NCI-H1417 treated with DMSO at 0.1 percent for 48 hours (cell line): ENCODE data around the gene TGM3.

Experiments
- DNase-seq: peaks from one replicate; lab custom pipeline; 2025; lab: John Stamatoyannopoulos, UW

TGM3 gene

GRCh38 chr20:2336471-2336870 is 40.7 kb downstream of the TGM3 start:
- DNase-seq, result no peak

DNA sequence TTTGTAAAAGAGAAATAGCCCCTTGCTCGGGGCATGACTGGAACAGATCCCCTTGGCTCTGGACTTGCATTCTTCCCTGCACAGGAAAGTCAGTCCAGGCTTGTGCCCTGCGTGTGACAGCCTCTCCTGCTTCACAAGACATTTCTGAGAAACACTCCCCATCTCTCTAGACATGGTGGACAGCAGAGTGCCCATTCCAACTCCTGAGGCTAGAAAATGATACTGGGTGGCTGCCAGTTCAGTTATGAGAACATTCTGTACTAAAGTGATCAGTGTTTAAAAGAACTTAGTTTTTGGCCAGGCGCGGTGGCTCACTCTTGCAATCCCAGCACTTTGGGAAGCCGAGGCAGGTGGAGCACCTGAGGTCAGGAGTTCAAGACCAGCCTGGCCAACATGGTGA is 41.3 kb downstream of the TGM3 start:
- no peak for DNase-seq

GRCh38 chr20:2338411-2339066 is 42.7 kb downstream of the TGM3 start:
- DNase-seq, result no peak

- DNase-seq, result no peak
Measured at GRCh38 chr20:2340136-2340535, 44.3 kb downstream of the TGM3 start.

DNA sequence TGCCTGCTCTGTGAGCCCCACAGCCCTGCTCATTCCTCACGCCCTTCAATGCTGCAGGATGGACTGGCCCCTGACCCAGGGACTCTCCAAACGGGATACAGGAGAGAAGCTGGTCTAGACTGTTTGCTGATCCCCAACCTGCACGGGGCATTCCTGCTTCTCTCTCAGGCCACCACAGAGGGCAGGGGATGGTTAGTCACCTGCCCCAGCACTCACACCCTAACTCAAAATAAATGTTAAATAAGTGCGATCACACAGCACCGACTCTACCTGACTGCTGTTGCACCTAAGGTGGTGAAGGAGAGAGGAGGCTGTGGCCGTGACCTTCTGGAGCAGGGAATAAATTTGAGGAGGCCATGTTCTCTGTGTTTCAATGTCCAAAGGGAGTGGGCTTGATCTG is 45.0 kb downstream of the TGM3 start:
- no peak for DNase-seq

DNA sequence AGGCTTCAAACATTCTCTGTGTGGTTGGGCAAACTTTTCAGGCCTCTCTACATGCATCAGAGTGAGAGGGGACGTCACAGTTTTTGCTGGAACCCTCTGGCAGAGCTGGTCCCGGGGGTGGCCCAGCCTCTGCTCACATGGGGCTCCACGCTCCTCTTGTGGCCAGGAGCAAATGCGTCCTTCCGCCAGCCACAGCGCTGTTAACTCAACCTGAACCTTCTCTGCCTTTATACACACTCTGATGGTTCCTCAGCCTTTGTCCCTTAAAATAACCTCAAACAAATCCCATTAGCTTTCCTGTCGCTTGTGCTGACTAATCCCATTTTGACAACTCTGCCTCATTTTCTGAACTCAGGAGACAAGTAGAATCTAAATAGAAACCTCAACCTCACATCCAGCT is 45.5 kb downstream of the TGM3 start:
- no peak for DNase-seq

- no peak for DNase-seq
Measured at GRCh38 chr20:2342243-2342642, 46.4 kb downstream of the TGM3 start.

DNA sequence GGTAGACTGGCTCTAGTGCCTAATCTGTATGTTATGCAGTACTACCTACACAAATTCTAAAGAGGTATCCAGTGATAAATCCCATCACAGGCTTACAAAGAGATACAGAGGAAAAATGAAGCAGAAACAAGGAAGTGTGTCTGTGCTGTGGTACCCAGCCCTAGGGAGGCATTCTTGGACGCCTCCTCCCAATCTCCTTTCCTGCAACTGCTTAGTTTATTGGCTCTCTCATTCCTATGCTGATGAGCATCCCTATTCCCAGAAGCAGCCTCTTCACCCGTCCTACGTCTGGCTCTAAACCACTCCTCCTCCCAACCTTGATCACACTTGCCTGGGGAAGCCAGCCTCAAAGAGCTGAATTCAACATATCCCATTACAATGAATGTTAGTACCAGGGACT is 50.4 kb downstream of the TGM3 start:
- no peak for DNase-seq

- no peak for DNase-seq
Measured at GRCh38 chr20:2348336-2348735, 52.5 kb downstream of the TGM3 start.

- DNase-seq, result no peak
Measured at GRCh38 chr20:2349801-2350200, 54.0 kb downstream of the TGM3 start.

GRCh38 chr20:2350606-2351005 is 54.8 kb downstream of the TGM3 start:
- no peak for DNase-seq

DNA sequence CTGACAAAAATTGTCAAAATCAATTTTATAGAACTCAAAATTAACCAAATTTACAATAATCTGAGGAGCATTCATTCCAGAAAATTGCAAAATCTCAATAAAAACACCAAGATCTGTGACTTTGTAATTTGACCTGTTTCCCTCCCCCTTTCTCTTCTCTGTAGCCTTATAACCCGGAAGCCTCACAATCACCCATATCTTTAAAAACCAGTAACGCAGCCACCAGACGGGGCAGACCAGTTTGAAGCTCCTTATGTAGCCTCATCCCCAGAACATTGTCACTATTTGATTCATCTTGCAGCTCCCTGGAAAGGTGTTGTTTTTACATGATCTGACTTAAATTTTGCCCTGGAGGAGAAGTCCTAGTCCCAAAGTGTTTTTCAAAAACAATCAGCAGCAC is 57.4 kb downstream of the TGM3 start:
- no peak for DNase-seq

DNA sequence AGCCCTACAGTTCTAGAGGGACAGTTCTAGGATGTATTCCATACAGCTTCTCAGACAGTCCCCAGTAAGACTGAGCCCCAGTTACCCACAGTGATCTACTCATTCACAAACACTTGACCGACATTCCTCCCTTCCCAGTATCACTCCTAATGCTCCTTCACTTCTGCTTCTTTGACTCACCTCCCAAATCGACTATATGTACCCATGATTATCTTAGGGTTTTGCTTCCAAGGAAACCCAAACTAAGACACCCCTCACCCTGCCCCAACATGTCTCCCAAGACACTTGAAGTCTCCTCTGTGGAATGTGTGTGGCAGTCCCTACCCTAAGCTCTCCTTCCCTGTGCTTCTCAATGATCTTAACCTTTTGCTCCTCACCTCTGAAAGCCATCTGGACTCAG is 61.3 kb downstream of the TGM3 start:
- DNase-seq, result no peak

GRCh38 chr20:2358006-2358405 is 62.2 kb downstream of the TGM3 start:
- DNase-seq, result no peak

DNA sequence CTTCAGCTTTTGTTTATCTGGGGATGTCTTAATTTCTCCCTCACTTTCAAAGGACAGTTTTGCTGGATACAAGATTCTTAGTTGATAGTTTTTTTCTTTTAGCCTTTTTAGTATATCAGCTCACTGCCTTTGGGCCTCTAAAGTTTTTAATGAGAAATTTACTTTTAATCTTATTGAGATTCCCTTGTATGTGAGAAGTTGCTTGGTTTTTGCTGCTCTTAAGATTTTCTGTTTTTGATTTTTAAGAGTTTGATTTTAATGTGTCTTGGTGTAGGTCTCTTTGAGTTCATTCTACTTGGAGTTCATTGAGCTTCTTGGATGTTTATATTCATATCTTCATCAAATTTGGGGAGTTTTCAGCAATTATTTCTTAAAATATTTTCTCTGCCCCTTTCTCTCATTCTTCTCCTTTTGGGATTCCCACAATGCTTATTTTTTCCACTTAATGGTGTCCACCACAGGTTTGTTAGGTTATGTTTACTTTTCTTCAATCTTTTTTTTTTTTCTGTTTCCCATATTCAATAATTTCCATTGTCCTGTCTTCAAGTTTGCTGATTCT is 65.3 kb downstream of the TGM3 start:
- no peak for DNase-seq

DNA sequence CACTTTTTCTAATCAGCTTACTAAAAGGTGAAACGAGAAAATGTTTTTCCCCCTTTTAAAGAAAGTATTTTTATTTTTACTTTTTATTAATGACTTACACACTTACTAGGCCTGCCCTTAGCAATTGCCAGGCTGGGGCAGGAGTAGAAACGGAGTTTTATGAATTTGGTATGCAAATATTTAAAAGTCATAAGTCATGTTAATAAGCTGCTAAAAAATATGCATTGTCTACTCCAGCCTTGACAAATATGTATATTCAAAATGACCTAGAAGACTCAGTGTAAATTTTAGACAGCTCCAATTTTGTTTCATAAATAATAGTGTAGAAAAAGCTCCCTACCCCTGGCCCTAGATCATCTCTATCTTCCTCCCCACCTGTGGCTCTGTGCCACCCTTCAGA is 67.4 kb downstream of the TGM3 start:
- no peak for DNase-seq

DNA sequence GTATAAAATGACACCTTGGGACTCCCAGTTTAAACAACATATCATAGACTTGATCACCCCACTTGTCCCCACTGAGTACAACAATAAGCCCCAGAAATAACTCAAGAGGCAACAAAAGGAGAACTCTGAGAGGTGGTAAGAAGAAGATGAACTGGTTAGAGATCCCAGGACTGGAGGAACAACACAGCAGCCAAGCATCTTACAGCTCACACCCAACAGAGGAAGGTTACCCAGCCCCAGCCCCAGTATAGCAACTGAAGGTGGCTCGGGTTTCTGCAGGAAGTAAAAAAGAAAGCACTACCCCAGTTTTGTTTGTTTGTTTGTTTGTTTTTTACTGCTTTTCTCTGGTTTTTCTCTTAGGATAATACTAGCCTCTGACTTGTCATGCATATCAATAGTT is 67.8 kb downstream of the TGM3 start:
- no peak for DNase-seq

- DNase-seq, result no peak
Measured at GRCh38 chr20:2364044-2364443, 68.2 kb downstream of the TGM3 start.

DNA sequence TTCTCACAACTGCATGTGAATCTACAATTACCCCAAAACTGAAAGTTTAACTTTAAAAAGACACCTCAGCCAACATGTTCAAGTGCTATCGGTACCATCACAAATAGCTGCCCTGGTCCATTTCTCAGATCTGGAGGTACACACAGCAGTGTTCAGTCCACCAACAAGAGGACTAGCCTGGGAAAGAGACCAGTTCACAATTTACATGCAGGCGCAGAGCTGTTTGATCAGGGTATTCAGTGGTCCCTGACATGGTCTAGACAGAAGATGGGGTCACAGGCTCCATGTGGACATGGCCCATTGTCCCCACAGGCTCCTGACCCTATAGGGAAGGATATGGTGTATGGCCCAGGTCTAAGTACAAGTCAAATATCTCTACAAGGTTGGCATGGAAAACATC is 69.3 kb downstream of the TGM3 start:
- DNase-seq, result no peak

- no peak for DNase-seq
Measured at GRCh38 chr20:2365666-2366065, 69.9 kb downstream of the TGM3 start.

DNA sequence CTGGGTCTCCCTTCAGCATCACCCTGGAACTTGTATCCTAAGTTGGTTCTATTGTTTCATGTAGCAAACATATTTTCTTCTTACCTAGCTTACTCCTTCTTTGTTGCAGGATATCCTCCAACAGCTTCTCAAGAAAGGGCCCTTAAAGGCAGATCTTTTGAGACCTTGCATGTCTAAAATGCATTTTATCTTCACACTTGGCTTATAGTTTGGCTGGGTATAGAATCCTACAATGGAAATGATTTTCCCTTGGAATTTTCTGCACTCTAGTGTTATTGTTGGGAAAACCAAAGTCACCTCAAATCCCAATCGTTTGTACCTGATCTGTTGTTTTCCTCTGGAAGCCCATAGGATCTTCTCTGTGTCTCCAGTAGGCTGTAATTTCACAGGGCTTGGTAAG is 72.8 kb downstream of the TGM3 start:
- no peak for DNase-seq

DNA sequence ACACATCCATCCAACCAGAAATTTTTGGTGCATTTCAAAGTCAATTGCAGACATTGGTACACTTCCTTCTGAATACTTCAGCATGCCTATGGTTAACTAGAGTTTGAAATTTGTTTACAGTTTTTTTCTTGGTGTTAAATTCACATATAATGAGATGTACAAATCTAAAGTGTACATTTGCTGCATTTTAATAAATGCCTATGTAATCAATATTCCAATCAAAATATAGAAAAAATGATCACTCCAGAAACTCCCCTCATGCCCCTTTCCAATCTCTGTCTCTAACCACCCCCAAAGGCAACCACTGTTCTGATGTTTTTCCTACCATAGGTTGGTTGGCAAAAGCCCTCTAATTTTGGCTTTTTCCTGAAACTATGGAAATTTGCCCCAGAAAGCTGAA is 77.3 kb downstream of the TGM3 start:
- no peak for DNase-seq

DNA sequence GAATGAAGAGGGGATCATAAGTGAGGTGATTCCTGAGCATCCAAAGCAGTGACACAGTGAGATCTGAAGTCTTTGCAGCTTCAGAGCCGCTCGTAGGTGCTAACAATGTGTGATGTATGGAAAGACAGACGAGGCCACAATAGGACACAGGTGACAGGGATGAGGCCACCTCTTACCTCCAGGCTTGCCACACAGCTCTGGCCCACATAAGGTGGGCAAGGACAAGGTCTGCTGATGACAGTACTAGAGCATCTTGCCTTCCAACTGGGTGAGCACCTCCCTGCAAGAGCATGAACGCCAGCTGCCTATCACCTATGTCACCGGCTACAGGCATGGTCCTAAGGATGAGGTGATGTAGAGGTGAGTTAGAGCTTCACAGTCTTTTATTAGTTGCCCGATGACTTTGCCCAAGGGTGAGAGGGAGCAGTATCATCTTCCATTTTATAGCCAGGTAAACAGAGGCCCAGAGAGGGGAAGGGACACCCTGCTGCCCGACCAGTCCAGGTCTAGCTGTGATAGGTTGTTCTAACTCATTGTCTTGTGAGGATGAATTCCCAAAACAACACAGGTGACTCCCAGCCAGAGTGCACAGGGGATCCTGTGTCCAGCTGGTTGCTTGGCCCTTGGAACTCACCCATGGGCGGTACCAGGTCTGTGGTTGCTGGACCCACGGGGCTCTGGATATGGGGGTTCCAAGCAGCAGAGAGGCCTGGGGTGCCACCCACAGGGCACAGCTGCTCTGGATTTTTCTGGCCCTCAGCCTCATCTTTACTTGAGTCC is 78.7 kb downstream of the TGM3 start:
- no peak for DNase-seq

DNA sequence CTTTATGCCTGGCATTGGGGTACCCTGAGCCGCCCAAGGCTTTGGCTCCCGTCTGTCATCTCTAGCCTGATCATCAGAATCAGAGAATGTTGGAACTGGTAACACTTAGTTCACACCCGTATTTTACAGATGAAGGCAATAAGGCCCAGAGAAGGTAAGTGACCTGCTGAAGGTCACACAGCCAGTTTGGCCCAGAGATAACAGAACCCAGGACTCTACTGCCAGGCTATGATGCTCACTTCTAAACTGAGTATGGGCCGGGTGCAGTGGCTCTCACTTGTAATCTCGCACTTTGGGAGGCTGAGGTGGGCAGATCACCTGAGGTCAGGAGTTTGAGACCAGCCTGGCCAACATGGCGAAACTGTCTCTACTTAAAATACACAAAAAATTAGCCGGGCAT is 83.1 kb downstream of the TGM3 start:
- DNase-seq, result no peak
